BLaER1 treated with 17β-estradiol and CSF1 and Interleukin-3, amounts not matched to agents 10 nM and 100 nM (cell line): ENCODE data around the gene CDC20.

ENCODE experiments used
- H3K27ac ChIP-seq, 11 experiments: shearing (Covaris generic); formaldehyde crosslinking; 2 replicates each; pipeline ENCODE4 v1.8.1; 2022
- H3K27me3 ChIP-seq, 11 experiments: shearing (Covaris generic); formaldehyde crosslinking; 2 replicates each; pipeline ENCODE4 v1.8.1; 2022
- H3K36me3 ChIP-seq, 11 experiments: shearing (Covaris generic); formaldehyde crosslinking; 2 replicates each; pipeline ENCODE4 v1.8.1; 2022
- H3K4me1 ChIP-seq, 10 experiments: shearing (Covaris generic); formaldehyde crosslinking; 2 replicates each; pipeline ENCODE4 v1.8.1; 2022
- H3K4me2 ChIP-seq, 11 experiments: shearing (Covaris generic); formaldehyde crosslinking; 2 replicates each; pipeline ENCODE4 v1.8.1; 2022
- H3K4me3 ChIP-seq, 10 experiments: shearing (Covaris generic); formaldehyde crosslinking; 2 replicates each; pipeline ENCODE4 v1.8.1; 2022
- H3K9ac ChIP-seq, 11 experiments: shearing (Covaris generic); formaldehyde crosslinking; 2 replicates each; pipeline ENCODE4 v1.8.1; 2022
- H3K9me3 ChIP-seq, 11 experiments: shearing (Covaris generic); formaldehyde crosslinking; replicated peaks in 1 of 11; 2 replicates each; pipeline ENCODE4 v1.8.1; 2022
- H4K20me1 ChIP-seq, 11 experiments: shearing (Covaris generic); formaldehyde crosslinking; 2 replicates each; pipeline ENCODE4 v1.8.1; 2022
- Cebpa-rat ChIP-seq, 11 experiments: shearing (Covaris generic); IDR thresholded peaks; 2 replicates each; pipeline ENCODE4 v1.8.1; 2022

CDC20 gene

GRCh38 chr1:43404353-43404752, 45.6 kb downstream of the CDC20 start:
- no peak overlapping the region for H3K27ac ChIP-seq
- no peaks in the 10 kb centered on the region for H3K27me3 ChIP-seq
- H3K4me1 ChIP-seq: no peaks in the 10 kb centered on the region
- peaks cover 0 to 18% (median 4%) of the 10 kb centered on the region in 11 experiments; a peak in 7 of 22 replicates for H4K20me1 ChIP-seq
- no peaks in the 10 kb centered on the region for H3K9me3 ChIP-seq
- no peak overlapping the region for H3K4me3 ChIP-seq
- no peak overlapping the region for H3K9ac ChIP-seq
- peak in 5 of 11 experiments; percentile 16 to 53 (median 37); a peak in 2 of 22 replicates for TF ChIP-seq Cebpa-rat (IDR thresholded peaks at IDR 0.05)
- H3K4me2 ChIP-seq: no peak overlapping the region
- peaks cover 63 to 87% (median 80%) of the 10 kb centered on the region in 11 experiments for H3K36me3 ChIP-seq

GRCh38 chr1:43405219-43405875, 46.6 kb downstream of the CDC20 start:
- Histone ChIP-seq H3K36me3 (peaks cover 73 to 92% (median 84%) of the 10 kb centered on the region in 11 experiments), H3K4me3 (no peak overlapping the region), H3K27me3 (no peaks in the 10 kb centered on the region), H4K20me1 (peaks cover 0 to 18% (median 4%) of the 10 kb centered on the region in 11 experiments; a peak in 7 of 22 replicates), H3K4me1 (no peaks in the 10 kb centered on the region), H3K9me3 (no peaks in the 10 kb centered on the region), H3K9ac (no peak overlapping the region), H3K27ac (no peak overlapping the region), H3K4me2 (no peak overlapping the region)
- no peak for TF ChIP-seq Cebpa-rat (IDR thresholded peaks at IDR 0.05)

- Histone ChIP-seq H3K36me3 (peaks cover 77 to 96% (median 88%) of the 10 kb centered on the region in 11 experiments), H3K9ac (no peak overlapping the region), H3K4me2 (no peak overlapping the region), H3K4me3 (no peak overlapping the region), H3K4me1 (no peaks in the 10 kb centered on the region), H4K20me1 (peaks cover 0 to 18% (median 3%) of the 10 kb centered on the region in 11 experiments; a peak in 6 of 22 replicates), H3K27me3 (no peaks in the 10 kb centered on the region), H3K27ac (no peak overlapping the region), H3K9me3 (no peaks in the 10 kb centered on the region)
- TF ChIP-seq Cebpa-rat (IDR thresholded peaks at IDR 0.05): no peak
Observed at GRCh38 chr1:43405876-43406234, 47.1 kb downstream of the CDC20 start.

GRCh38 chr1:43410571-43410970, 51.8 kb downstream of the CDC20 start:
- Histone ChIP-seq H4K20me1 (peaks cover 0 to 16% (median 0%) of the 10 kb centered on the region in 11 experiments; a peak in 2 of 22 replicates), H3K27ac (no peak overlapping the region), H3K9me3 (no peaks in the 10 kb centered on the region), H3K4me3 (no peak overlapping the region), H3K27me3 (no peaks in the 10 kb centered on the region), H3K4me1 (no peaks in the 10 kb centered on the region), H3K36me3 (peaks cover 62 to 89% (median 78%) of the 10 kb centered on the region in 11 experiments), H3K4me2 (no peak overlapping the region), H3K9ac (no peak overlapping the region)
- TF ChIP-seq Cebpa-rat (IDR thresholded peaks at IDR 0.05): no peak
